OCI-LY7 (cell line): Measurements from ENCODE around the gene KCNMB2. TPM values are rescaled to one million over a fixed set of nuclear protein-coding genes. Genes with fewer than 3 reads are reported as not detected.

Source experiments
- BruUV-seq: library from RNA; stranded (reverse); fragments of 400-500 nt; replicated peaks from 2 replicates; lab custom pipeline; 2021; lab: Mats Ljungman, UMichigan
- CTCF ChIA-PET: fragments of 300-600 bp; sonication (Branson Sonifier 250); formaldehyde crosslinking; loops from one replicate; lab custom pipeline; 2022; ENCODE audit warnings: antibody characterized with exemption; ENCODE audit not compliant: unreplicated experiment; lab: Charles Lee
- POLR2A ChIA-PET: fragments of 300-600 bp; sonication (Branson Sonifier 250); formaldehyde crosslinking; loops from one replicate; lab custom pipeline; 2022; ENCODE audit warnings: antibody characterized with exemption; lab: Charles Lee
- DNase-seq: peaks from one replicate; pipeline ENCODE4 v3.0.0-alpha.2; 2015; ENCODE audit warnings: low spot score
- H2AFZ ChIP-seq: fragments of 200-600 bp; sonication (generic), shearing (Covaris generic); 2 replicates; pipeline ENCODE4 v1.6.1; 2014; ENCODE audit warnings: mild to moderate bottlenecking, antibody characterized with exemption, low read length, moderate library complexity
- H3K27ac ChIP-seq: fragments of 200-600 bp; sonication (generic); 2 replicates; pipeline ENCODE4 v1.5.1; 2014; ENCODE audit warnings: mixed run types, low read depth, mild to moderate bottlenecking, moderate library complexity, low read length, inconsistent platforms; ENCODE audit not compliant: poor library complexity, severe bottlenecking
- H3K36me3 ChIP-seq: fragments of 200-600 bp; sonication (generic); 2 replicates; pipeline ENCODE4 v1.6.1; 2014; ENCODE audit warnings: mild to moderate bottlenecking, antibody characterized with exemption, low read length, moderate library complexity, mixed read lengths; ENCODE audit not compliant: insufficient read depth
- H3K4me1 ChIP-seq: fragments of 200-600 bp; sonication (generic); 2 replicates; pipeline ENCODE4 v1.5.1; 2014; ENCODE audit warnings: mild to moderate bottlenecking, low read length; ENCODE audit not compliant: insufficient read depth, poor library complexity, severe bottlenecking
- H3K4me2 ChIP-seq: fragments of 200-600 bp; sonication (generic); 2 replicates; pipeline ENCODE4 v1.6.1; 2014; ENCODE audit warnings: mild to moderate bottlenecking, low read length
- H3K4me3 ChIP-seq: fragments of 200-600 bp; sonication (generic); 2 replicates; pipeline ENCODE4 v1.5.1; 2014; ENCODE audit warnings: mild to moderate bottlenecking, low read depth, low read length; ENCODE audit not compliant: poor library complexity, severe bottlenecking
- H3K79me2 ChIP-seq: fragments of 200-600 bp; sonication (generic); 2 replicates; pipeline ENCODE4 v1.6.1; 2016; ENCODE audit warnings: low read depth, mild to moderate bottlenecking, low read length, moderate library complexity, mixed read lengths; ENCODE audit not compliant: insufficient read depth
- H3K9me2 ChIP-seq: fragments of 200-600 bp; sonication (generic); 2 replicates; pipeline ENCODE4 v1.6.1; 2016; ENCODE audit warnings: mild to moderate bottlenecking, low read length, mixed read lengths; ENCODE audit not compliant: insufficient read depth
- H3K9me3 ChIP-seq: fragments of 200-600 bp; sonication (generic); 2 replicates; pipeline ENCODE4 v1.6.1; 2014; ENCODE audit warnings: mild to moderate bottlenecking, mixed run types, low read length, mixed read lengths
- H4K20me1 ChIP-seq: fragments of 200-600 bp; sonication (generic); 2 replicates; pipeline ENCODE4 v1.6.1; 2014; ENCODE audit warnings: mild to moderate bottlenecking, antibody characterized with exemption, low read length, moderate library complexity, mixed read lengths; ENCODE audit not compliant: insufficient read depth
- EZH2phosphoT487 ChIP-seq: fragments of 200-600 bp; sonication (generic); IDR thresholded peaks from 2 replicates; pipeline ENCODE4 v1.6.1; 2018; ENCODE audit warnings: low read depth, borderline replicate concordance, mild to moderate bottlenecking, mixed run types, antibody characterized with exemption, low read length, moderate library complexity, mixed read lengths
- intact Hi-C: fragments of 100-400 bp; cut with micrococcal nuclease; formaldehyde crosslinking; loops from one replicate; pipeline ENCODE4 v1.10.0; 2022; ENCODE audit not compliant: unreplicated experiment
- total RNA-seq, 2 experiments: library from RNA; depleted of rRNA in 1 of 2; stranded (reverse); fragments of >200 nt in 1 of 2; shearing (Covaris generic) in 1 of 2; gene quantifications; 2 replicates each; pipeline ENCODE4 v1.2.3, GENCODE V29; 2014 to 2022
- TF ChIP-seq, protein P1 (sequence below): fragments of 200-600 bp; sonication (generic); conservative IDR thresholded peaks from 2 replicates; pipeline ENCODE4 v1.5.1; 2014; ENCODE audit warnings: mild to moderate bottlenecking, antibody characterized with exemption, low read length, moderate library complexity, mixed read lengths

Gene KCNMB2
- total RNA-seq, 2 experiments from 2014 or later, result not detected

DNA sequence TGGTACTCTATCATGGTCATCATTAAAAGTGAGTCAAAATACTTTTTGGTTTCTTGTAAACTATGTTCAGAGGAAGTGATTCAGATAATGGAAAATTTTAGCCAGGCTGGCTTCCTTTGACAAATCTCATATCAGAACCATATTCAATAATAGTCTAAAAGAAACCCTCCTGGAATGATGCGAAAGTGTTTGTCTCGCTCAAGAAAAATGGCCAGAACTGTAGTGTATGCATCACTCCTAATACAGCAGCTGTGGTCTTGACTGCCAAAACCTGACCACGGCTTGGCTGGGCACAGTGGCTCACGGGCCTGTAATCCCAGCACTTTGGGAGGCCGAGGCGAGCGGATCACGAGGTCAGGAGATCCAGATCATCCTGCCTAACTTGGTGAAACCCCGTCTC is 35.6 kb upstream of the KCNMB2 start:
- ChIA-PET CTCF (no interaction called here), POLR2A (no interaction called here)
- no peak overlapping the region for H3K27ac ChIP-seq
- no peaks in the 10 kb centered on the region for H3K9me3 ChIP-seq
- H3K9me2 ChIP-seq, result no peaks in the 10 kb centered on the region
- no peaks in the 10 kb centered on the region for H3K79me2 ChIP-seq
- H3K4me3 ChIP-seq, result no peak overlapping the region
- H4K20me1 ChIP-seq, result no peaks in the 10 kb centered on the region
- no peak overlapping the region for H3K4me2 ChIP-seq
- TF ChIP-seq EZH2phosphoT487, result no peak
- TF ChIP-seq, protein P1, sequence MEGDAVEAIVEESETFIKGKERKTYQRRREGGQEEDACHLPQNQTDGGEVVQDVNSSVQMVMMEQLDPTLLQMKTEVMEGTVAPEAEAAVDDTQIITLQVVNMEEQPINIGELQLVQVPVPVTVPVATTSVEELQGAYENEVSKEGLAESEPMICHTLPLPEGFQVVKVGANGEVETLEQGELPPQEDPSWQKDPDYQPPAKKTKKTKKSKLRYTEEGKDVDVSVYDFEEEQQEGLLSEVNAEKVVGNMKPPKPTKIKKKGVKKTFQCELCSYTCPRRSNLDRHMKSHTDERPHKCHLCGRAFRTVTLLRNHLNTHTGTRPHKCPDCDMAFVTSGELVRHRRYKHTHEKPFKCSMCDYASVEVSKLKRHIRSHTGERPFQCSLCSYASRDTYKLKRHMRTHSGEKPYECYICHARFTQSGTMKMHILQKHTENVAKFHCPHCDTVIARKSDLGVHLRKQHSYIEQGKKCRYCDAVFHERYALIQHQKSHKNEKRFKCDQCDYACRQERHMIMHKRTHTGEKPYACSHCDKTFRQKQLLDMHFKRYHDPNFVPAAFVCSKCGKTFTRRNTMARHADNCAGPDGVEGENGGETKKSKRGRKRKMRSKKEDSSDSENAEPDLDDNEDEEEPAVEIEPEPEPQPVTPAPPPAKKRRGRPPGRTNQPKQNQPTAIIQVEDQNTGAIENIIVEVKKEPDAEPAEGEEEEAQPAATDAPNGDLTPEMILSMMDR, result no peak
- H3K36me3 ChIP-seq, result no peaks in the 10 kb centered on the region
- intact Hi-C loops, result no loop called here
- no TSS peak for BruUV-seq
- no peak overlapping the region for H2AFZ ChIP-seq
- H3K4me1 ChIP-seq, result no peaks in the 10 kb centered on the region
- no peak for DNase-seq

DNA sequence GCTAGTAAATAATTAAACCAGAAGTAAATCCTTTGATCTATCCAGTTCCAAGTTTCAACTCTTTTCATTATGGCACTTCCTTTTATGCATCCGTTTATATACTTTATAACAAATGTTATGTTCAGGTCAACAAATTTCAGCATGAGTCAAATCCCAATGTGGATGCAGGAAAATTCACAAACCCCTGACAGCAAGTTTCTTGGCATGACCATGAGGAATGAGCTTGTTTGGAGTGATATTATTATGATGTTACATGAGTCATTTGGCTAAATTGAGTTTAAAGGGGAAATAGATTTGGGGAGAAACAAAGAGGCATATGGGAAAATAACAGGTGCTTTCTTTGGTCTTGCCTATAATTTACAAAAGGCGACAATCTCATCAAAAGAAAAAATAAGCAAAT is 32.1 kb upstream of the KCNMB2 start:
- Histone ChIP-seq H4K20me1 (no peaks in the 10 kb centered on the region), H2AFZ (no peak overlapping the region), H3K4me2 (no peak overlapping the region), H3K9me3 (no peaks in the 10 kb centered on the region), H3K79me2 (no peaks in the 10 kb centered on the region), H3K4me3 (no peak overlapping the region), H3K9me2 (no peaks in the 10 kb centered on the region), H3K27ac (no peak overlapping the region), H3K4me1 (no peaks in the 10 kb centered on the region), H3K36me3 (no peaks in the 10 kb centered on the region)
- TF ChIP-seq, protein P1, result no peak
- no peak for TF ChIP-seq EZH2phosphoT487
- CTCF ChIA-PET, result no interaction called here
- no TSS peak for BruUV-seq
- DNase-seq, result no peak
- POLR2A ChIA-PET, result interaction anchor here (0.6 to 1.4 kb wide), 4 partner anchors 10 to 1884 kb away, joined by 3 to 7 read pairs (median 4); no protein-coding TSS in a partner anchor
- intact Hi-C loops, result no loop called here

DNA sequence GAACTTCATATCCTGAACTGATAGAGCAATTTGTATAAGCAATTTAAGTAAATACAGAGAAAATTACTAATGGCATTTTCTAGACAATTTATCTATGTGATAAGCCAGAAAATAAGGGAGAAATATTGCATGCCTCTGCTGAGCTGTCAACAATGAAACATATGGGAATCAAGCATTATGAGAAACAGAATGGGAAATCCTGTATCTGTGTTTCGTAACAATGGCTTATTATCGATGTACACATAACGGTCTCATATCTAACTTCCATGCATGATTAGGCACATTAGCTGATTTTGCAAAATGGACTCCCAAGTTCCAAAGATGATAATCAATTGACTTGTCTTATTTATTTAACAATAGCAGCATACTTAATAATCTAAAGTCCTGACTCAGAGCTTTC is 30.4 kb upstream of the KCNMB2 start:
- ChIA-PET POLR2A (interaction anchor here (0.6 to 1.3 kb wide), 3 partner anchors 42 to 900 kb away, joined by 3 to 4 read pairs (median 4); no protein-coding TSS in a partner anchor), CTCF (no interaction called here)
- no peaks in the 10 kb centered on the region for H3K36me3 ChIP-seq
- BruUV-seq, result no TSS peak
- H3K27ac ChIP-seq, result no peak overlapping the region
- DNase-seq, result no peak
- H3K9me2 ChIP-seq, result no peaks in the 10 kb centered on the region
- H2AFZ ChIP-seq, result no peak overlapping the region
- TF ChIP-seq EZH2phosphoT487, result no peak
- TF ChIP-seq, protein P1, result no peak
- no peaks in the 10 kb centered on the region for H4K20me1 ChIP-seq
- no peaks in the 10 kb centered on the region for H3K4me1 ChIP-seq
- intact Hi-C loops, result no loop called here
- no peak overlapping the region for H3K4me2 ChIP-seq
- no peaks in the 10 kb centered on the region for H3K9me3 ChIP-seq
- no peaks in the 10 kb centered on the region for H3K79me2 ChIP-seq
- no peak overlapping the region for H3K4me3 ChIP-seq
